Activated CD8-positive, alpha-beta memory T cell treated with anti-CD3 and anti-CD28 coated beads, Interleukin-2, amount 50 U/mL, for 24 hours (primary cell): ENCODE results near the gene TNS3.

ENCODE experiments used
- DNase-seq: peaks from one replicate; pipeline ENCODE4 v3.0.0-alpha.2; 2020; ENCODE audit errors: extremely low read depth

TNS3 gene

DNA sequence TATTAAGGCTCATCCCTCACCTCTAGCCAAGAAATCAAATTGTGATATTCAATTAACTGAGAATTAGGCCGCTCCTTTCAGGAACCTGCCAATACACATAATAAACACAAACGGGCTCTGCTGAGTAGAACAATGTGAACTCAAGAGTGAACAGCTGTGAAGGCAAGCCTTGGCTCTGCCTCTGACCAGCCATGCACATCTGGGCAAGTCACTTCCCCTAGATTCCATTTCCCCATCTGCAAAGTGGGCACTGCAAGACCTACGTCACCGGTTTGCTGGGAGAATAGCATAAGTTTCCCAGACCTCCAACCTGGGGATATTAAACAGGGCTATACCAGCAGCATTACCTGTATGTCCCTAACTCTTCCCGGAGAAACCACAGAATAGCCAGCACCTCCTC lies 355.2 kb downstream of the TNS3 start:
- DNase-seq, result no peak

DNA sequence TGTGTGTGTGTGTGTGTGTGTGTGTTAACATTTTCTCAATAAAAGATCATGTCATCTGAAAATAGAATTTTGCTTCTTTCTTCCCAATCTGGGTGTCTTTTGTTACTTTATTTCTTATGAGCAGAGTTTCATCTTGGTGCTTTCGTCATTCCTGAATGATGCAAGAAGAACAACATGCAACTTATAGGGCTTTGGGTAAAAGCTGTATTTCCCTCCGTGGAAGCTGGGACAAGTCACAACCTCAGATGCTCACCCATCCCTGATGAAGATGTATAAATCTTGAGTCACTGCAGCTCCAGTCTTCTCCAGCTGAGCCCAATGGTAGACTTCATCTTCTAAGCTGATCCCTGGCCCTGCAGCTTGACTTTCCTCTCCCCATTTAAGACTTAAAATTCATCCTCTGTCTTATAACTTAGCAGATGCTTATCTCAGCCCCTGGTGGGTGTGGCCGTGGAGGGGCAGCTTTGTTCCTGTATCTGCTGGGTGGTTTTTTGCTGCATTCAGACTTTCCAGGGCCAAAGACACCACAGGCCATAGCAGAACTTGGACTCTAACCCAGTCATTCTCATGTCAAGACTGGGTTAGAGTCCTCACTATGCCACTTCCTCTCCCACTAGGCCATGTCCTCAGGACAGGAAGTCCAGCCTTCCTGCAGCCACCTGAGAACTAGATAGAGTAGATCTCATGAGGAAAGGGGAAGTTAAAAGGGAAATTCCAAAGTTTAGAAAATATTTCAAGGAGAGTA lies 356.4 kb downstream of the TNS3 start:
- DNase-seq, result no peak
